Measurements from ENCODE around the gene SPATA13.

DNA sequence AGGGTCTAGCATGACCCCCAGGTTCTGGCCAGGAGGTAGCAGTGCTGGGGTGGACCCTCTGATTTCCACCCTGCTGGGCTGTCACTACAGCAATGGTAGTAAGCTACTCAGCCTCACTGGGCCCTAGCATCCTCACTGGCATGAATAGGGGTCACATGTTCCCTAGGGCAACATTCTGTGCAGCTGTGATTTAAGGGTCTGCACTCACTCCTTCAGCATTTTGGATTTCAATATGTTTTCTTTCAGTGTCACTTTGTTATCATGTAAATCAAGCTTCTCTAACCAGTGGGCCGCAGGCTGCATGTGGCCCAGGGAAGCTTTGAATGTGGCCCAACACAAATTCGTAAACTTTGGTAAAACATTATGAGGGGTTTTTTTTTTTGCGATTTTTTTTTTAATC lies 57.8 kb downstream of the SPATA13 start:
- TF ChIP-seq, protein P1, sequence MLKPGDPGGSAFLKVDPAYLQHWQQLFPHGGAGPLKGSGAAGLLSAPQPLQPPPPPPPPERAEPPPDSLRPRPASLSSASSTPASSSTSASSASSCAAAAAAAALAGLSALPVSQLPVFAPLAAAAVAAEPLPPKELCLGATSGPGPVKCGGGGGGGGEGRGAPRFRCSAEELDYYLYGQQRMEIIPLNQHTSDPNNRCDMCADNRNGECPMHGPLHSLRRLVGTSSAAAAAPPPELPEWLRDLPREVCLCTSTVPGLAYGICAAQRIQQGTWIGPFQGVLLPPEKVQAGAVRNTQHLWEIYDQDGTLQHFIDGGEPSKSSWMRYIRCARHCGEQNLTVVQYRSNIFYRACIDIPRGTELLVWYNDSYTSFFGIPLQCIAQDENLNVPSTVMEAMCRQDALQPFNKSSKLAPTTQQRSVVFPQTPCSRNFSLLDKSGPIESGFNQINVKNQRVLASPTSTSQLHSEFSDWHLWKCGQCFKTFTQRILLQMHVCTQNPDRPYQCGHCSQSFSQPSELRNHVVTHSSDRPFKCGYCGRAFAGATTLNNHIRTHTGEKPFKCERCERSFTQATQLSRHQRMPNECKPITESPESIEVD (tag by site-specific recombination; IDR thresholded peaks at IDR 0.05), result no peak
- no peak for TF ChIP-seq ZNF302 (tag by site-specific recombination; IDR thresholded peaks at IDR 0.05; ENCODE audit: low read depth)
- TF ChIP-seq, protein P2, sequence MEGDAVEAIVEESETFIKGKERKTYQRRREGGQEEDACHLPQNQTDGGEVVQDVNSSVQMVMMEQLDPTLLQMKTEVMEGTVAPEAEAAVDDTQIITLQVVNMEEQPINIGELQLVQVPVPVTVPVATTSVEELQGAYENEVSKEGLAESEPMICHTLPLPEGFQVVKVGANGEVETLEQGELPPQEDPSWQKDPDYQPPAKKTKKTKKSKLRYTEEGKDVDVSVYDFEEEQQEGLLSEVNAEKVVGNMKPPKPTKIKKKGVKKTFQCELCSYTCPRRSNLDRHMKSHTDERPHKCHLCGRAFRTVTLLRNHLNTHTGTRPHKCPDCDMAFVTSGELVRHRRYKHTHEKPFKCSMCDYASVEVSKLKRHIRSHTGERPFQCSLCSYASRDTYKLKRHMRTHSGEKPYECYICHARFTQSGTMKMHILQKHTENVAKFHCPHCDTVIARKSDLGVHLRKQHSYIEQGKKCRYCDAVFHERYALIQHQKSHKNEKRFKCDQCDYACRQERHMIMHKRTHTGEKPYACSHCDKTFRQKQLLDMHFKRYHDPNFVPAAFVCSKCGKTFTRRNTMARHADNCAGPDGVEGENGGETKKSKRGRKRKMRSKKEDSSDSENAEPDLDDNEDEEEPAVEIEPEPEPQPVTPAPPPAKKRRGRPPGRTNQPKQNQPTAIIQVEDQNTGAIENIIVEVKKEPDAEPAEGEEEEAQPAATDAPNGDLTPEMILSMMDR (tag by site-specific recombination; IDR thresholded peaks at IDR 0.05), result no peak

Data from HEK293 (cell line).